GM12891 (cell line): ENCODE measurements around the gene ZCCHC24.

ENCODE experiments used
- PAX5 ChIP-seq: IDR thresholded peaks from 2 replicates; pipeline ENCODE4 v1.6.1; 2011; ENCODE audit warnings: low read length, moderate library complexity, mild to moderate bottlenecking; ENCODE audit not compliant: insufficient read depth, severe bottlenecking
- POLR2A ChIP-seq: IDR thresholded peaks from 2 replicates; pipeline ENCODE4 v1.6.1; 2011; ENCODE audit warnings: low read depth, low read length, control low read depth
- POLR2AphosphoS5 ChIP-seq: IDR thresholded peaks from 2 replicates; pipeline ENCODE4 v1.6.1; 2011; ENCODE audit warnings: low read depth, low read length, control low read depth
- SPI1 ChIP-seq: IDR thresholded peaks from 2 replicates; pipeline ENCODE4 v1.6.1; 2011; ENCODE audit warnings: low read depth, low read length, control low read depth
- TAF1 ChIP-seq: IDR thresholded peaks from 2 replicates; pipeline ENCODE4 v1.6.1; 2011; ENCODE audit warnings: low read depth, low read length, control low read depth

DNA sequence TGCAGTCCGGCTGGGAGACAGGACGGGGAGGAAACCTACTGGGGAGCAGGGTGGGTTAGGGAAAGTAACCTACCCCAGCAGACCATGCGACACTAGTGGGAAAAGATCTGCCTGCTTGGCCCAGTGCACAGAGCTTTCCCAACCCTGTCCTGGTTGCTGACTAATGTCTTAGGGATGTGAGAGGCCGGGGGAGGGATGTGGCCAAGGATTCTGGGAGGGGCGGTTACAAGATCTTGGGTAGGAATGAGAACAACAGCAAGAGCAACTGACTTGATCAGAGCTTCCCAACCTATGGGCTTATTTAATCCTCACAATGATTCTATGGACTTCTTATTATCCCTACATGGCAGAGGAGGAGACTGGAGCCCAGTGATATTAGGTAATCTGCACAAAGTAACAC lies 42.9 kb upstream of the ZCCHC24 start:
- TF ChIP-seq POLR2A: no peak
- no peak for TF ChIP-seq POLR2AphosphoS5
- TF ChIP-seq TAF1: no peak
- no peak for TF ChIP-seq SPI1
- TF ChIP-seq PAX5: no peak
